Panc1 (cell line): ENCODE results near the gene MYO1E.

Source experiments
- POLR2AphosphoS5 ChIP-seq: IDR thresholded peaks from 2 replicates; pipeline ENCODE4 v1.6.1; 2012; ENCODE audit warnings: mild to moderate bottlenecking, low read depth, low read length, moderate library complexity
- SIN3A ChIP-seq: IDR thresholded peaks from 2 replicates; pipeline ENCODE4 v1.6.1; 2012; ENCODE audit warnings: low read depth, mild to moderate bottlenecking, low read length, moderate library complexity, borderline replicate concordance; ENCODE audit not compliant: insufficient read depth
- TF ChIP-seq, protein P1 (sequence below): fragments of 450-650 bp; IDR thresholded peaks from 2 replicates; pipeline ENCODE4 v1.5.1; 2017; ENCODE audit warnings: mild to moderate bottlenecking
- TF ChIP-seq, protein P2 (sequence below), 2 experiments: IDR thresholded peaks; 2 replicates each; pipeline ENCODE4 v1.6.1; 2011 to 2012; ENCODE audit warnings: low read depth in 2 of 2, control low read depth in 1 of 2, low read length in 1 of 2, mild to moderate bottlenecking in 1 of 2, moderate library complexity in 1 of 2; ENCODE audit not compliant: insufficient read depth in 1 of 2

GRCh38 chr15:59178151-59178695, 194.4 kb downstream of the MYO1E start:
- TF ChIP-seq, protein P1, sequence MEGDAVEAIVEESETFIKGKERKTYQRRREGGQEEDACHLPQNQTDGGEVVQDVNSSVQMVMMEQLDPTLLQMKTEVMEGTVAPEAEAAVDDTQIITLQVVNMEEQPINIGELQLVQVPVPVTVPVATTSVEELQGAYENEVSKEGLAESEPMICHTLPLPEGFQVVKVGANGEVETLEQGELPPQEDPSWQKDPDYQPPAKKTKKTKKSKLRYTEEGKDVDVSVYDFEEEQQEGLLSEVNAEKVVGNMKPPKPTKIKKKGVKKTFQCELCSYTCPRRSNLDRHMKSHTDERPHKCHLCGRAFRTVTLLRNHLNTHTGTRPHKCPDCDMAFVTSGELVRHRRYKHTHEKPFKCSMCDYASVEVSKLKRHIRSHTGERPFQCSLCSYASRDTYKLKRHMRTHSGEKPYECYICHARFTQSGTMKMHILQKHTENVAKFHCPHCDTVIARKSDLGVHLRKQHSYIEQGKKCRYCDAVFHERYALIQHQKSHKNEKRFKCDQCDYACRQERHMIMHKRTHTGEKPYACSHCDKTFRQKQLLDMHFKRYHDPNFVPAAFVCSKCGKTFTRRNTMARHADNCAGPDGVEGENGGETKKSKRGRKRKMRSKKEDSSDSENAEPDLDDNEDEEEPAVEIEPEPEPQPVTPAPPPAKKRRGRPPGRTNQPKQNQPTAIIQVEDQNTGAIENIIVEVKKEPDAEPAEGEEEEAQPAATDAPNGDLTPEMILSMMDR = no peak
- TF ChIP-seq POLR2AphosphoS5 (no peak), SIN3A (no peak)
- TF ChIP-seq, protein P2, sequence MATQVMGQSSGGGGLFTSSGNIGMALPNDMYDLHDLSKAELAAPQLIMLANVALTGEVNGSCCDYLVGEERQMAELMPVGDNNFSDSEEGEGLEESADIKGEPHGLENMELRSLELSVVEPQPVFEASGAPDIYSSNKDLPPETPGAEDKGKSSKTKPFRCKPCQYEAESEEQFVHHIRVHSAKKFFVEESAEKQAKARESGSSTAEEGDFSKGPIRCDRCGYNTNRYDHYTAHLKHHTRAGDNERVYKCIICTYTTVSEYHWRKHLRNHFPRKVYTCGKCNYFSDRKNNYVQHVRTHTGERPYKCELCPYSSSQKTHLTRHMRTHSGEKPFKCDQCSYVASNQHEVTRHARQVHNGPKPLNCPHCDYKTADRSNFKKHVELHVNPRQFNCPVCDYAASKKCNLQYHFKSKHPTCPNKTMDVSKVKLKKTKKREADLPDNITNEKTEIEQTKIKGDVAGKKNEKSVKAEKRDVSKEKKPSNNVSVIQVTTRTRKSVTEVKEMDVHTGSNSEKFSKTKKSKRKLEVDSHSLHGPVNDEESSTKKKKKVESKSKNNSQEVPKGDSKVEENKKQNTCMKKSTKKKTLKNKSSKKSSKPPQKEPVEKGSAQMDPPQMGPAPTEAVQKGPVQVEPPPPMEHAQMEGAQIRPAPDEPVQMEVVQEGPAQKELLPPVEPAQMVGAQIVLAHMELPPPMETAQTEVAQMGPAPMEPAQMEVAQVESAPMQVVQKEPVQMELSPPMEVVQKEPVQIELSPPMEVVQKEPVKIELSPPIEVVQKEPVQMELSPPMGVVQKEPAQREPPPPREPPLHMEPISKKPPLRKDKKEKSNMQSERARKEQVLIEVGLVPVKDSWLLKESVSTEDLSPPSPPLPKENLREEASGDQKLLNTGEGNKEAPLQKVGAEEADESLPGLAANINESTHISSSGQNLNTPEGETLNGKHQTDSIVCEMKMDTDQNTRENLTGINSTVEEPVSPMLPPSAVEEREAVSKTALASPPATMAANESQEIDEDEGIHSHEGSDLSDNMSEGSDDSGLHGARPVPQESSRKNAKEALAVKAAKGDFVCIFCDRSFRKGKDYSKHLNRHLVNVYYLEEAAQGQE (IDR thresholded peaks at IDR 0.05; ENCODE audit: insufficient read depth in 1 of 2, low read depth in 2 of 2, low read length in 1 of 2) = no peak
